ENCODE results near the gene CAMK1G.

The CAMK1G gene

DNA sequence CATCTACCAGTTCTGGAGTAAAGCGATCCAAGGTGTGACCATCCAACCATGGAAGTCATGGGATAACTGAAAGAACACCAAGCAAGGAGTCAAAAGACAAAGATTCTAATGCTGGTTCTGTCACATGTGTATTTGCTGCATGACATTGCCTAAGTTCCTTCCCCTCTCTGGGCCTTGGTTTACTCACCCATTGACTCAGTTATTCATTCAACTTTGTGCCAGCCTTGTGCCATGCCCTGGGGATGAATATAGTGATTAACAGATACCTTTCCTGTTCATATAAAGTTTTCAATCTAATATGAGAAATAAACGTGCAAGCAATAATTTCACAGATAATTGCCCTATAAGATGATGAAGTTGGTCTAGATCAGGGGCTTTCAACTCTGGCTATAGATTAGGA lies 33.0 kb upstream of the CAMK1G start:
- Histone ChIP-seq H3K27me3 (ENCODE audit: insufficient read depth, low read length) (peaks cover 22% of the 10 kb centered on the region; the same call in 1 of the 2 replicates), H3K4me1 (ENCODE audit: insufficient read depth, low read length) (peaks cover 19% of the 10 kb centered on the region), H3K27ac (ENCODE audit: low read length) (no peak overlapping the region), H3K4me3 (ENCODE audit: low read length) (no peak overlapping the region), H3K9ac (ENCODE audit: low read depth, low read length) (no peak overlapping the region), H3K36me3 (ENCODE audit: insufficient read depth, low read depth, low read length) (no peaks in the 10 kb centered on the region), H3K9me3 (ENCODE audit: insufficient read depth, low read depth, low read length) (no peaks in the 10 kb centered on the region)

DNA sequence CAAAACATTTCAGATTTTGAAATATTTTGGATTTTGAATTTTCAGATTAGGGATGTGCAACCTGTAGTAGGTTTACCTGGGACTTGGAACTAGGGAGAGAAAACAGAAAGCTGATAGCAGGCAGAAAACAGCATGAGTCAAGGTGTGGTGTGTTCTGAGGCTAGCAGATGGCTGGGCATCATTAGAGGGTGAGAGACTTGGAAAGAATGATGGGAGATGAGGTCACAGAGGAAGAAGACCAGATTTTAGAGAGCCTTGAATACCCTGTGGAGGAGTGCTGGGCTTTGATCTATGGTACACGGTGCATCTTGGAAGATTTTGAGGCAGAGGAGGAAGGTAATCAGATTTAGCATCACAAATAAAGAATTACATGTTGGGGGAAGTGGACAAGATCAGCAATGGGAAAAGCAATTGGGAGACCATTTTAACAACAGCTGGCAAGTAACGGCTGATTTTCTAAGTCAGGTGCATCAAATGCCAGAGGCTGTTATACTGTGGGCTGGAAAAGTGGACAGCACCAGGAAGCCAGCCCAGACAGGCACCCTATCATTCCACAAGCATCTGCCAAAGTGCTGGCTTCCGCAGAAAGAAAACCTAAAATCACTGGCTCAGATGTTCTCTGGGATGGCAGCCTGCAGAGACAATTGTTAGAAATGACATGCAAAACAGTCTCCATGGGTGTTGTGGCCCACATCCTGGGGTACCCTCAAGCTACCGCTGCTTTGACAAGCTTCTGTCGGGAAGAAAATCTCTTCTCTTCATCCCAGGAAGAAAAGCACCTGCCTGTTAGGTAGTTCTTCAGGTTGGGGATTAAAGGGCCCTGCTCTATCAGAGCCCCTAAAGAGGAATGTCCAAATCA lies 30.9 kb upstream of the CAMK1G start:
- H3K27me3 ChIP-seq (ENCODE audit: insufficient read depth, low read length), result peaks cover 16% of the 10 kb centered on the region; the same call in 1 of the 2 replicates
- H3K9me3 ChIP-seq (ENCODE audit: insufficient read depth, low read depth, low read length), result no peaks in the 10 kb centered on the region
- H3K9ac ChIP-seq (ENCODE audit: low read depth, low read length), result no peak overlapping the region
- peak overlapping the region; percentile 19; the same call in 1 of the 2 replicates for H3K4me3 ChIP-seq (ENCODE audit: low read length)
- H3K36me3 ChIP-seq (ENCODE audit: insufficient read depth, low read depth, low read length), result no peaks in the 10 kb centered on the region
- H3K4me1 ChIP-seq (ENCODE audit: insufficient read depth, low read length), result peaks cover 32% of the 10 kb centered on the region
- no peak overlapping the region for H3K27ac ChIP-seq (ENCODE audit: low read length)

DNA sequence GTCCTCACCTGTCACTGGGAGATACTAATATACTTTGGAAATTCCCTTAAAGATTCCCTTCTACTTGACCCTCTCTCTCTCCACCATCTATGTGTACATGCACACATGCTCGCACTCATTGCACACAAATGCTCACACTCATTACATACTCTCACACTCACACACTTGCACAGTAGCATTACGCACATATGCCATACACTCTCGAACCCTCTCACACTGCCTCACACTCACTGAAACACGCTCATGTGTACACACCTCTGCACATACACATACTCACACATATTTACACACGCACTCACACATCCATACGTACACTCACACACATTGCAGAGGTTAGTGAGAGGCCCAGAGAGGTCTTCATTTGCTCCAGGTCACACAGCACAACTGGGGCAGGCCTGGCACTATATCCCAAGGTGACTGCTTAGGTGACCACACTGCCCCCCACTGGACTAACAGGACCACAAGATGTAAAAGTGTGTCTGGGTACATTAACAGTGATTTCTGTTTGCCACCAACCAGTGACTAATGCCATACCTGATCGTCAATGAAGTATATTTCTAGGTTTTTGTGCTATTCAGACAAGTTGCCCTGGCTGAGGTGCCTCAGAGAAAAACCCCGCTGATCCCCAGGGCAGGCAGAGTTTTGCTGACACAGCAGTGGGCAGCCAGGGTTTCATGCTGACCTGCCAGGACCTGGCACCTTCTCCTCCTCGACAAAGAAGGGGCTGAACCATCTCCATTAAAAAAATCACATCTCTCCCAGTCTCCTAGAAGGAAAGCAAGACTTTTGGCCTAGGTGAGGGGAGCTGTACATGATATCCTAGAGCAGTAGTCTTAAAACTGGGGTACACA lies 28.5 kb upstream of the CAMK1G start:
- H3K27ac ChIP-seq (ENCODE audit: low read length), result no peak overlapping the region
- no peaks in the 10 kb centered on the region for H3K9me3 ChIP-seq (ENCODE audit: insufficient read depth, low read depth, low read length)
- peaks cover 10% of the 10 kb centered on the region; the same call in 1 of the 2 replicates for H3K27me3 ChIP-seq (ENCODE audit: insufficient read depth, low read length)
- H3K9ac ChIP-seq (ENCODE audit: low read depth, low read length), result no peak overlapping the region
- H3K4me1 ChIP-seq (ENCODE audit: insufficient read depth, low read length), result peaks cover 26% of the 10 kb centered on the region
- H3K36me3 ChIP-seq (ENCODE audit: insufficient read depth, low read depth, low read length), result no peaks in the 10 kb centered on the region
- H3K4me3 ChIP-seq (ENCODE audit: low read length), result no peak overlapping the region

DNA sequence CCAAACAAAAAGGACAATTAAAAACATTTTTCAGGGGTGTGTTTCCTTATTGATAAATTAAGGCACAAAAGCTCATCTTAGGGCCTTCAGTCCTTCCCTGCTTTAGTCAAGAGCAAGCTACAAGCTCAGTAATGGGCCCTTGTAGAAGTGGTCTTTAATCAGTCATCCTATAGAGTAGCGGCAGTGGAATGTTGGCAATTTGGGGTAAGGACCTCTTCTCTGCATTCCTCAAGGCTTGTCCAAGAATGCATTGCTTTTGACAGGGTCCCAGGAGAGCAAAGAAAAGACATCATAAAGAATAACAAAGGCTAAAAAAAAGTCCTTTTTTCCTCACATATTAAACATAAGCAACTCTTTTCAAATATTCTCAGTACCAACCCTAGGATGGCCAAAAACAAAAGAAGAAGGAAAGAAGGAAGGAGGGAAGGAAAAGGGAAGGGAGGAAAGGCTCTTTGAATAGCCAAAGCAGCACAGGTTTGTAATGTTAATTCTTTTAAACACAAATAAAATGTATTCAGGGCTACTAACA lies 27.3 kb upstream of the CAMK1G start:
- no peak overlapping the region for H3K9ac ChIP-seq (ENCODE audit: low read depth, low read length)
- no peaks in the 10 kb centered on the region for H3K36me3 ChIP-seq (ENCODE audit: insufficient read depth, low read depth, low read length)
- no peaks in the 10 kb centered on the region for H3K9me3 ChIP-seq (ENCODE audit: insufficient read depth, low read depth, low read length)
- peaks cover 26% of the 10 kb centered on the region for H3K4me1 ChIP-seq (ENCODE audit: insufficient read depth, low read length)
- H3K4me3 ChIP-seq (ENCODE audit: low read length), result 0 out of 2 replicates have a peak overlapping the region, but pooled peaks have one; percentile 6
- 0 out of 2 replicates have a peak, but pooled peaks cover 3% of the 10 kb centered on the region for H3K27me3 ChIP-seq (ENCODE audit: insufficient read depth, low read length)
- no peak overlapping the region for H3K27ac ChIP-seq (ENCODE audit: low read length)

DNA sequence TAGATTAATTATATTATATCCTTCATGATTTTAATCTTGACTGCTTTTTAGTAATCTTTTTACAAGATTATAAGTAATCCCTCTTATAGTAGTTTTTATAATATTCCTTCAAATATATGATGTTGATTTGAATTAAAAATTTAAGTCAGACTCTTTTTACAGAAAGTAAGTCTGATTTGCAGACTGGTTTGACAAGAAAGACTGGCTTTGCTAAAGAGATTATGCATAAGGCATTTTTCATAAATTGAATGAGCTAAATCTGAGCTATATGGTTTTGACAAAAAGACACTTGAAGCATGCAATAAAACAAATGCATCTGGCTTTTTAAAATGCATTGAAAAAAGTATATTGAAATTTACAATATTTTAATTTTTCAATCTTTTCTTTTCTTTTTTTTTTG lies 26.3 kb upstream of the CAMK1G start:
- Histone ChIP-seq H3K27me3 (ENCODE audit: insufficient read depth, low read length) (no peaks in the 10 kb centered on the region), H3K9me3 (ENCODE audit: insufficient read depth, low read depth, low read length) (no peaks in the 10 kb centered on the region), H3K27ac (ENCODE audit: low read length) (no peak overlapping the region), H3K36me3 (ENCODE audit: insufficient read depth, low read depth, low read length) (no peaks in the 10 kb centered on the region), H3K4me1 (ENCODE audit: insufficient read depth, low read length) (peaks cover 26% of the 10 kb centered on the region), H3K4me3 (ENCODE audit: low read length) (no peak overlapping the region), H3K9ac (ENCODE audit: low read depth, low read length) (no peak overlapping the region)

DNA sequence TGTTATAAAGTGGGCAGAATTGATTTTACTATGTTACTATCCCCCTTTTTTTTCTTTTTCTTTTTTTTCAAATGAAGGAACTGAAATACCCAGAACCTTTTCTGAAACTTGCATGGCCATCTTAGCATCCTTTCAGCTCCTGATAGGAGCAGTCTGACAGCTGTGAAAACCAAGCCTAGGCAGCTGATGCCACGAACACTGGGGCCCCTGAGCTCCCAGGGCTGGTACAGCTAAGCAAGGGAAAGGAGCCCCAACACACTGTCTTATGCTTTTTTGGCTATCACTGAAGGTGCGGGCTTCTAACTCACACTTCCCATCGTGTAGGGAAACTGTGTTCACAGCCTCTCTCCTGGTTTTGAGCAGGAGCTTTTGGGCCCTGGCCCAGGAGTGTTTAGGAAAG lies 23.0 kb upstream of the CAMK1G start:
- H3K9me3 ChIP-seq (ENCODE audit: insufficient read depth, low read depth, low read length), result no peaks in the 10 kb centered on the region
- no peaks in the 10 kb centered on the region for H3K36me3 ChIP-seq (ENCODE audit: insufficient read depth, low read depth, low read length)
- no peak overlapping the region for H3K9ac ChIP-seq (ENCODE audit: low read depth, low read length)
- H3K27ac ChIP-seq (ENCODE audit: low read length), result no peak overlapping the region
- H3K4me1 ChIP-seq (ENCODE audit: insufficient read depth, low read length), result peaks cover 13% of the 10 kb centered on the region
- H3K27me3 ChIP-seq (ENCODE audit: insufficient read depth, low read length), result peaks cover 8% of the 10 kb centered on the region
- no peak overlapping the region for H3K4me3 ChIP-seq (ENCODE audit: low read length)

DNA sequence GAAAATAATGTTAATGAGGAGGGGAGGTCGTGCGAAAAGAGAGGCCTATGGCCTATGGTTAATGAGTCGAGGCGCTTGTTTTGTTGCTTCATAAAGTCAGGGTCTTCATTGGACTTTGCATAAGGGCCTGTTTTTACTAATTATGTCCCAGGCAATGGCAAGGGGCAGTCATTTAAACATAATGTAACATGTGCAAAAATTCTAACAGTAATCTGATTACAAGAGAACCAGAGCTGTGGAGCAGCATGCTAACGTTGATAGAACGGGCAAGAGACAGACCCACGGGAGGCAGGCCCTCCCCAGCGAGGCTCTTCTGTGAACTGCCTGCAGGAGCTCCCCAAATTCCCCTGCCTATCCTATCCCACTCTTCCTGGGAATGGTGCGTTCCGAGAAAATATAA lies 22.6 kb upstream of the CAMK1G start:
- Histone ChIP-seq H3K36me3 (ENCODE audit: insufficient read depth, low read depth, low read length) (no peaks in the 10 kb centered on the region), H3K27me3 (ENCODE audit: insufficient read depth, low read length) (peaks cover 12% of the 10 kb centered on the region), H3K9ac (ENCODE audit: low read depth, low read length) (no peak overlapping the region), H3K9me3 (ENCODE audit: insufficient read depth, low read depth, low read length) (no peaks in the 10 kb centered on the region), H3K4me1 (ENCODE audit: insufficient read depth, low read length) (peaks cover 9% of the 10 kb centered on the region), H3K4me3 (ENCODE audit: low read length) (no peak overlapping the region), H3K27ac (ENCODE audit: low read length) (no peak overlapping the region)

DNA sequence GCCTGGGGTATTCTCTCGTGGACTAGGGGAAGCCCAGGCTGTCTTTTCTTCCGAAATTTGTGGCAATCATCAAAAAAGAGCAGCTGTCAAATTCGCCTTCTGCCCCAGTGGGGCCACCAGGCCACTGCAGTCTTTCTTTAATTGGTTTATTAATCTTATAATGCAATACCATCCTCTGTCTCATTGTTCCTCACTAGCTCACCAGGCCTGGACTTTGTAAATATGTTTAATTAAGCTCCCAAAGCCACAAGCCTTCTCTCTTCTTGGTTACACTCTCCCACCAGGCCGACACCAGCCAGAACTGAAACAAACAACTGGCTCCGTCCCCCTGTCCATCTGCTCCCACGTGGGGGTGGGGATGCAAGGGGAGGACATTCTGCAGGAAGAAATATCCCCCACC lies 22.0 kb upstream of the CAMK1G start:
- Histone ChIP-seq H3K9ac (ENCODE audit: low read depth, low read length) (no peak overlapping the region), H3K36me3 (ENCODE audit: insufficient read depth, low read depth, low read length) (no peaks in the 10 kb centered on the region), H3K27me3 (ENCODE audit: insufficient read depth, low read length) (peaks cover 12% of the 10 kb centered on the region), H3K9me3 (ENCODE audit: insufficient read depth, low read depth, low read length) (no peaks in the 10 kb centered on the region), H3K4me1 (ENCODE audit: insufficient read depth, low read length) (peaks cover 4% of the 10 kb centered on the region; the same call in 1 of the 2 replicates), H3K4me3 (ENCODE audit: low read length) (no peak overlapping the region), H3K27ac (ENCODE audit: low read length) (no peak overlapping the region)

DNA sequence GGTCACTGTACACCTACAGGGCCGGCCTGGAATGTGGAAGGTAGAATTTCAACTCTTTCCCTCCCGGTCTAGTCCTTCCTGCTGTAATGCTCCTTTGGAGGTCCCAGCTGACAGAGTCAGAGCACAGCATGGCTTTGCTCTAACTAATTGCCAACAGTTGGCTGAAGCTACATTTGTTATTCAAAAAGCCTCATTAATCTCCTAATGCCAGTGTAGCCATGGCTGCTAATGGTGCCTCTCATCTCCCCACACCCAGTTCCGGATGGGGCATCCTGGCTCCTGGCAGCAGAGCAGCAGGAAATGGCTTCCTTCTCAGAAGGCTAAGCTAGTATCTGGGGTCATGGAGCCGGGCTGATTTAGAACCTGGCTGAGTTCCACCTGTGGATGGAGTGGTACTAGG lies 18.7 kb upstream of the CAMK1G start:
- Histone ChIP-seq H3K36me3 (ENCODE audit: insufficient read depth, low read depth, low read length) (no peaks in the 10 kb centered on the region), H3K27me3 (ENCODE audit: insufficient read depth, low read length) (peaks cover 15% of the 10 kb centered on the region), H3K27ac (ENCODE audit: low read length) (no peak overlapping the region), H3K4me1 (ENCODE audit: insufficient read depth, low read length) (no peaks in the 10 kb centered on the region), H3K9me3 (ENCODE audit: insufficient read depth, low read depth, low read length) (no peaks in the 10 kb centered on the region), H3K4me3 (ENCODE audit: low read length) (no peak overlapping the region), H3K9ac (ENCODE audit: low read depth, low read length) (no peak overlapping the region)

DNA sequence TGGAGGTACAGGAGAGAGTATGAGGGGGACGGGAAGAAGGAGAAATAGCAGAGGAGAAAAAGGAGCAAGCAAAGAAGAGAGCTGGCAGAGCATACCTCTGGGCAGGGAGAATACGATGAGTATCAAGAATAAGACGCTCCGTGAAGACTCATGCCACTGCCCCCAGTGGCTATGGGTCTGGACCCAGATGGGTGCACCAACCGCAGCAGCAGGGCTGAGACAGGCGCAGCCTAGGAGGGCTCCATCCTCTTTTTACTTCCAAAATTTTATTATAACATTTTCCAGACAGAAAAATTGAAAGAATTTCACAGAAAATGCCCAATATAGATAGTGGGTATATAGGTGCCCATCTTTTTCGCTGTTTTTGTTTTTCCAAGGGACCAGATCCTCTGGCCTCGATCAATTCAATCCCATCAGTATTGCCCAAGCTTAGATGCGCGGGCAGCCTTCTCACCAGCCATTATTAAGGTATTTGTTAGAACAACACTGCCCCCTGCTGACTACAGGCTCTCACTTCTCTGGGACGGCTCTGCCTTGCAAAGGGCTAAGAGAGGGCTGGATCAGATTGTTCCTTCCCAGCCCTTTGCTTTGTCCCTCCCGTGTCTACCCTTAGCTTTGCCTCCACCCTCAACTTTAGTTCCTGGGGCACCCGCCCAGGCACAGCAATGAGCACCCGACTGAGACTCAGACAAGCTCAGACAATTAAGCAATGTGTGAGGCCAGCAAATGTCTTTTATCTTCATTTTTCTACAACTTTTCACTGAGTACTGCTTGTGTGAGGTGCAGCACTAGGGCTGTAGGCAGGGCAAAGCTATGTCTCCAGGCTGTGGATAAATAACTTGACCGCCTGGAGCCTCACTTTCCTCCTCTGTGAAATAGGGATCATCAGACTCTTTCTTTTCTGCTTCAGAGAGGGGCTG lies 17.5 kb upstream of the CAMK1G start:
- Histone ChIP-seq H3K4me3 (ENCODE audit: low read length) (no peak overlapping the region), H3K9ac (ENCODE audit: low read depth, low read length) (0 out of 2 replicates have a peak overlapping the region, but pooled peaks have one; percentile 23), H3K4me1 (ENCODE audit: insufficient read depth, low read length) (no peaks in the 10 kb centered on the region), H3K9me3 (ENCODE audit: insufficient read depth, low read depth, low read length) (no peaks in the 10 kb centered on the region), H3K27me3 (ENCODE audit: insufficient read depth, low read length) (peaks cover 20% of the 10 kb centered on the region), H3K27ac (ENCODE audit: low read length) (no peak overlapping the region), H3K36me3 (ENCODE audit: insufficient read depth, low read depth, low read length) (no peaks in the 10 kb centered on the region)

DNA sequence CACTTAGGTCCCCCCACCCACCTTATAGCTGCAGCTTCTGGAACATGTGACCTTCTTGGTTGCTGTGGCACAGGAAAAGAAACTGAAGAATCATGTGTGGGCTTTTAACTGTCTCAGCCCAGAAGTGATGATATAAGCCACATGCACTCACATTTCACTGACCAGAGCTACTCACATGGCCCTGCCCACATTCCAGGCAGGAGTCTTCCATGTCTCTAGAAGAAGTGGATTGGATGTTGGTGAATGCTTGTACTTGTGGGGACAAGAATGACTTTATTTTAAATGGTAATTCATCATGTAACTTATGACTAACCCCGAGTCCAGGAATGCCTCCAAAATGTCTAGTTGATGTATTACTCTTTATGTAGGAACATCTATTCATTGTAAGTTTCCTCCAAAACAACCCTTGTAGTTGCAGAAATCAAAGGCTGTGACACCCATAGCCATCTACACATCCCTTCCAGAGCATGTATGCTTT lies 15.8 kb upstream of the CAMK1G start:
- H3K27ac ChIP-seq (ENCODE audit: low read length), result no peak overlapping the region
- no peaks in the 10 kb centered on the region for H3K36me3 ChIP-seq (ENCODE audit: insufficient read depth, low read depth, low read length)
- no peak overlapping the region for H3K9ac ChIP-seq (ENCODE audit: low read depth, low read length)
- no peak overlapping the region for H3K4me3 ChIP-seq (ENCODE audit: low read length)
- peaks cover 23% of the 10 kb centered on the region for H3K27me3 ChIP-seq (ENCODE audit: insufficient read depth, low read length)
- H3K9me3 ChIP-seq (ENCODE audit: insufficient read depth, low read depth, low read length), result no peaks in the 10 kb centered on the region
- H3K4me1 ChIP-seq (ENCODE audit: insufficient read depth, low read length), result no peaks in the 10 kb centered on the region
